Hepatocyte (in vitro differentiated cells): ENCODE results near the gene DCDC2. TPM values are rescaled to one million over a fixed set of nuclear protein-coding genes. Genes with fewer than 3 reads are reported as not detected.
"Not testable (repeated sequence)": the region's sequence is repeated elsewhere in the genome, so short reads cannot be mapped to it uniquely, and the experiment has no call there.

Source experiments
- DNase-seq: peaks from one replicate; pipeline ENCODE4 v3.0.0-alpha.2; 2016; ENCODE audit warnings: low spot score
- H2AFZ ChIP-seq: fragments of 200-600 bp; sonication (generic); 2 replicates; pipeline ENCODE4 v1.6.0; 2016; ENCODE audit warnings: antibody characterized with exemption, mild to moderate bottlenecking
- H3K27ac ChIP-seq: fragments of 200-600 bp; sonication (generic); 2 replicates; pipeline ENCODE4 v1.5.1; 2016; ENCODE audit warnings: mild to moderate bottlenecking
- H3K27me3 ChIP-seq: fragments of 200-600 bp; sonication (generic); 2 replicates; pipeline ENCODE4 v1.6.1; 2016
- H3K36me3 ChIP-seq: fragments of 200-600 bp; sonication (generic); replicated peaks from 2 replicates; pipeline ENCODE4 v1.5.1; 2016; ENCODE audit warnings: low read depth; ENCODE audit not compliant: insufficient read depth
- H3K4me1 ChIP-seq: fragments of 200-600 bp; sonication (generic); 2 replicates; pipeline ENCODE4 v1.5.1; 2016; ENCODE audit warnings: mild to moderate bottlenecking, moderate library complexity; ENCODE audit not compliant: insufficient read depth
- H3K4me2 ChIP-seq: fragments of 200-600 bp; sonication (generic); 2 replicates; pipeline ENCODE4 v1.6.0; 2016
- H3K4me3 ChIP-seq: fragments of 200-600 bp; sonication (generic); 2 replicates; pipeline ENCODE4 v1.5.1; 2016; ENCODE audit warnings: mild to moderate bottlenecking
- H3K79me2 ChIP-seq: fragments of 200-600 bp; sonication (generic); 2 replicates; pipeline ENCODE4 v1.6.0; 2017; ENCODE audit warnings: mild to moderate bottlenecking
- H3K9me2 ChIP-seq: fragments of 200-600 bp; sonication (generic); replicated peaks from 2 replicates; pipeline ENCODE4 v1.6.0; 2017; ENCODE audit warnings: mild to moderate bottlenecking; ENCODE audit not compliant: insufficient read depth
- H3K9me3 ChIP-seq: fragments of 200-600 bp; sonication (generic); 2 replicates; pipeline ENCODE4 v1.5.1; 2016; ENCODE audit warnings: low read depth, mild to moderate bottlenecking
- H4K20me1 ChIP-seq: fragments of 200-600 bp; sonication (generic); 2 replicates; pipeline ENCODE4 v1.6.0; 2016; ENCODE audit warnings: mild to moderate bottlenecking; ENCODE audit not compliant: insufficient read depth, poor library complexity, severe bottlenecking
- CTCF ChIP-seq: fragments of 200-600 bp; sonication (generic); IDR thresholded peaks from 2 replicates; pipeline ENCODE4 v1.5.1; 2016; ENCODE audit warnings: antibody characterized with exemption, mild to moderate bottlenecking; ENCODE audit not compliant: poor library complexity
- EZH2 ChIP-seq: fragments of 200-600 bp; sonication (generic); IDR thresholded peaks from 2 replicates; pipeline ENCODE4 v1.6.1; 2016; ENCODE audit warnings: antibody characterized with exemption, mild to moderate bottlenecking, borderline replicate concordance
- EZH2phosphoT487 ChIP-seq: fragments of 200-600 bp; sonication (generic); IDR thresholded peaks from one replicate; pipeline ENCODE4 v1.6.1; 2018; ENCODE audit warnings: antibody characterized with exemption, mild to moderate bottlenecking, low read depth, moderate library complexity; ENCODE audit not compliant: unreplicated experiment, severe bottlenecking
- WGBS: methylation state at CpG from one replicate; pipeline ENCODE4 v1.1.6; 2016; ENCODE audit warnings: low lambda C conversion rate; ENCODE audit errors: missing lambda C conversion rate; 5-methylcytosine and 5-hydroxymethylcytosine counted together
- polyA plus RNA-seq: library from polyadenylated mRNA; unstranded; fragments of >200 nt; fragmentation: Nextera tagmentation; extraction: Ambion mirVana; gene quantifications from 2 replicates; pipeline ENCODE4 v1.2.1, GENCODE V29; 2016
- total RNA-seq: library from RNA; depleted of rRNA; stranded (reverse); fragments of >200 nt; gene quantifications from 2 replicates; pipeline ENCODE4 v1.2.3, GENCODE V29; 2014

Gene DCDC2
- total and polyA plus RNA-seq, 2 experiments from 2014 or later: 2.7 to 4.7 TPM

GRCh38 chr6:24240943-24241342, 116.9 kb downstream of the DCDC2 start:
- TF ChIP-seq EZH2phosphoT487 (no peak), CTCF (no peak), EZH2 (no peak)
- no peak for DNase-seq
- Histone ChIP-seq H3K27me3 (no peaks in the 10 kb centered on the region), H3K9me3 (no peaks in the 10 kb centered on the region), H3K79me2 (no peaks in the 10 kb centered on the region), H3K9me2 (no peaks in the 10 kb centered on the region), H3K36me3 (no peaks in the 10 kb centered on the region), H4K20me1 (no peaks in the 10 kb centered on the region), H3K4me1 (no peaks in the 10 kb centered on the region), H2AFZ (no peak overlapping the region), H3K4me3 (no peak overlapping the region), H3K27ac (no peak overlapping the region), H3K4me2 (no peak overlapping the region)
- 49% methylated on average over 2 of the region's 2 CpGs for WGBS

GRCh38 chr6:24240380-24240928, 117.4 kb downstream of the DCDC2 start:
- Histone ChIP-seq H3K9me2 (no peaks in the 10 kb centered on the region), H3K9me3 (no peaks in the 10 kb centered on the region), H4K20me1 (no peaks in the 10 kb centered on the region), H3K27ac (no peak overlapping the region), H2AFZ (no peak overlapping the region), H3K4me3 (no peak overlapping the region), H3K27me3 (no peaks in the 10 kb centered on the region), H3K4me2 (no peak overlapping the region), H3K36me3 (no peaks in the 10 kb centered on the region), H3K4me1 (no peaks in the 10 kb centered on the region), H3K79me2 (no peaks in the 10 kb centered on the region)
- WGBS: 76% methylated on average over 3 of the region's 3 CpGs
- no peak for TF ChIP-seq CTCF
- no peak for TF ChIP-seq EZH2phosphoT487
- no peak for TF ChIP-seq EZH2
- no peak for DNase-seq

GRCh38 chr6:24238700-24239099, 119.2 kb downstream of the DCDC2 start:
- Histone ChIP-seq H3K79me2 (no peaks in the 10 kb centered on the region), H3K4me3 (no peak overlapping the region), H3K4me1 (no peaks in the 10 kb centered on the region), H3K27ac (no peak overlapping the region), H3K4me2 (no peak overlapping the region), H3K27me3 (no peaks in the 10 kb centered on the region), H4K20me1 (no peaks in the 10 kb centered on the region), H3K36me3 (no peaks in the 10 kb centered on the region), H2AFZ (no peak overlapping the region), H3K9me3 (no peaks in the 10 kb centered on the region), H3K9me2 (no peaks in the 10 kb centered on the region)
- 92% methylated on average over 3 of the region's 3 CpGs for WGBS
- DNase-seq: no peak
- no peak for TF ChIP-seq CTCF
- TF ChIP-seq EZH2phosphoT487: no peak
- TF ChIP-seq EZH2: no peak

GRCh38 chr6:24236779-24237178, 121.1 kb downstream of the DCDC2 start:
- not testable (repeated sequence) for H3K27ac ChIP-seq, H4K20me1 ChIP-seq, H3K79me2 ChIP-seq, H3K9me3 ChIP-seq, H3K4me2 ChIP-seq, H2AFZ ChIP-seq, H3K4me1 ChIP-seq, H3K4me3 ChIP-seq, H3K36me3 ChIP-seq, DNase-seq, H3K27me3 ChIP-seq, H3K9me2 ChIP-seq
- 91% methylated on average over 3 of the region's 3 CpGs for WGBS
